Fibroblast of mammary gland (primary cell): ENCODE measurements around the gene XRN2.

Experiments
- DNase-seq: peaks from one replicate; pipeline ENCODE4 v3.0.0-alpha.2; 2010; ENCODE audit warnings: low read depth
- H3K4me3 ChIP-seq: 2 replicates; pipeline ENCODE4 v1.5.1; 2011; ENCODE audit warnings: low read depth, mild to moderate bottlenecking, low read length, moderate library complexity; ENCODE audit not compliant: control insufficient read depth
- CTCF ChIP-seq: conservative IDR thresholded peaks from 2 replicates; pipeline ENCODE4 v1.5.1; 2011; ENCODE audit warnings: low read depth, low read length, inconsistent platforms; ENCODE audit not compliant: control insufficient read depth, insufficient read depth

XRN2 gene

GRCh38 chr20:21266191-21266536, 37.0 kb upstream of the XRN2 start:
- no peak for DNase-seq
- TF ChIP-seq CTCF, result no peak
- H3K4me3 ChIP-seq, result no peak overlapping the region

DNA sequence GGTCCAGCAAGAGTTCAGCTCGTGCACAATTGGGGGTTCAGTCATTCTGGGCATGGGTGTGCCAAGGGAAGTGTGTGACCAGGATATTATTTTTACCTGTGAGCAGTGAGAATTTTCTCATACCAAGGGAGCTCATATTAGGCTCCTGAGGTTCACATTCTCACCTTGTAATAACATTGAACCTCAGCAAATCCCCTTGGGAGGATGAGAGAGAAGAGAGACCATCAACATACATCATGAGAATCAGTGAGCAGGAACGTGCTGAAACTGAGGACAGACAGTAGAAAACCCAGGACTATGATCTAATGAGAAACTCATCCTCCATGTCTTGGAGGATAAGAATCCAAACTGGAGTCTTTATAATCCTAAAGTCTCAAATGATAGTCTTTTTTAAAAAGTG, 33.4 kb upstream of the XRN2 start:
- no peak overlapping the region for H3K4me3 ChIP-seq
- DNase-seq, result no peak
- no peak for TF ChIP-seq CTCF

- H3K4me3 ChIP-seq, result no peak overlapping the region
- no peak for DNase-seq
- no peak for TF ChIP-seq CTCF
Measured at GRCh38 chr20:21270806-21271205, 32.3 kb upstream of the XRN2 start.

DNA sequence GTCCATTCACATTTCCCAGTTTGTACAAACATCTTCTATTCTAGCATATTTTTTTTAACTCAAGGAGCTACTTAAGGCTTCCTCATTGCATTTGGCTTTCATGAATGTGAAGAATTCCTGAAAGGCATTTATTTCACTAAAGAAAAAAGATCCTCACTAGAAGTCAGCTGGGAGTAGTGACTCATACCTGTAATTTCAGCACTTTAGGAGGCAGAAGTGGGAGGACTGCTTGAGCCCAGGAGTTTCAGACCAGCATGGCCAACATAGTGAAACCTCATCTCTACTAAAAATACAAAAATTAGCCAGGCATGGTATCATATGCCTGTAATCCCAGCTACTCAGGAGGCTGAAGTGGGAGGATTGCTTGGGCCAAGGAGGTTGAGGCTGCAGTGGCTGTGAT, 30.9 kb upstream of the XRN2 start:
- no peak for TF ChIP-seq CTCF
- no peak overlapping the region for H3K4me3 ChIP-seq
- DNase-seq, result peak; percentile 32

- DNase-seq, result no peak
Measured at GRCh38 chr20:21272679-21273078, 30.5 kb upstream of the XRN2 start.

GRCh38 chr20:21273755-21274386, 29.3 kb upstream of the XRN2 start:
- DNase-seq, result no peak
- no peak overlapping the region for H3K4me3 ChIP-seq
- no peak for TF ChIP-seq CTCF

More at GRCh38 chr20:21272679-21273078, 30.5 kb upstream of the XRN2 start:
- no peak for TF ChIP-seq CTCF
- no peak overlapping the region for H3K4me3 ChIP-seq

- no peak for DNase-seq
- H3K4me3 ChIP-seq, result no peak overlapping the region
- TF ChIP-seq CTCF, result no peak
Measured at GRCh38 chr20:21278829-21279228, 24.3 kb upstream of the XRN2 start.
